Measurements from ENCODE around the gene PANK1. TPM values are rescaled to one million over a fixed set of nuclear protein-coding genes. Genes with fewer than 3 reads are reported as not detected.

Gene PANK1
- total and polyA plus RNA-seq, 2 experiments from 2014 or later: 16.9 to 38.2 TPM

- Histone ChIP-seq H3K27ac (no peak overlapping the region), H3K4me1 (ENCODE audit: low read depth) (peaks cover 13% of the 10 kb centered on the region), H3K9me3 (ENCODE audit: low read depth) (no peaks in the 10 kb centered on the region), H3K27me3 (no peaks in the 10 kb centered on the region), H3K4me3 (no peak overlapping the region), H3K36me3 (no peaks in the 10 kb centered on the region)
- no peak for DNase-seq (ENCODE audit: low read depth in 1 of 2, low spot score in 1 of 2)
- no peak for TF ChIP-seq CTCF (IDR thresholded peaks at IDR 0.05; ENCODE audit: low read depth, low read length)
These were observed 7.8 kb upstream of the PANK1 start for GRCh38 chr10:89652806-89653370.

- peaks cover 13% of the 10 kb centered on the region for H3K4me1 ChIP-seq (ENCODE audit: low read depth)
- no peak overlapping the region for H3K4me3 ChIP-seq
- TF ChIP-seq CTCF (IDR thresholded peaks at IDR 0.05; ENCODE audit: low read depth, low read length): no peak
- no peaks in the 10 kb centered on the region for H3K27me3 ChIP-seq
- H3K36me3 ChIP-seq: no peaks in the 10 kb centered on the region
- H3K9me3 ChIP-seq (ENCODE audit: low read depth): no peaks in the 10 kb centered on the region
- DNase-seq (ENCODE audit: low read depth in 1 of 2, low spot score in 1 of 2): no peak
- H3K27ac ChIP-seq: no peak overlapping the region
These were observed 7.0 kb upstream of the PANK1 start for GRCh38 chr10:89651916-89652573.

DNA sequence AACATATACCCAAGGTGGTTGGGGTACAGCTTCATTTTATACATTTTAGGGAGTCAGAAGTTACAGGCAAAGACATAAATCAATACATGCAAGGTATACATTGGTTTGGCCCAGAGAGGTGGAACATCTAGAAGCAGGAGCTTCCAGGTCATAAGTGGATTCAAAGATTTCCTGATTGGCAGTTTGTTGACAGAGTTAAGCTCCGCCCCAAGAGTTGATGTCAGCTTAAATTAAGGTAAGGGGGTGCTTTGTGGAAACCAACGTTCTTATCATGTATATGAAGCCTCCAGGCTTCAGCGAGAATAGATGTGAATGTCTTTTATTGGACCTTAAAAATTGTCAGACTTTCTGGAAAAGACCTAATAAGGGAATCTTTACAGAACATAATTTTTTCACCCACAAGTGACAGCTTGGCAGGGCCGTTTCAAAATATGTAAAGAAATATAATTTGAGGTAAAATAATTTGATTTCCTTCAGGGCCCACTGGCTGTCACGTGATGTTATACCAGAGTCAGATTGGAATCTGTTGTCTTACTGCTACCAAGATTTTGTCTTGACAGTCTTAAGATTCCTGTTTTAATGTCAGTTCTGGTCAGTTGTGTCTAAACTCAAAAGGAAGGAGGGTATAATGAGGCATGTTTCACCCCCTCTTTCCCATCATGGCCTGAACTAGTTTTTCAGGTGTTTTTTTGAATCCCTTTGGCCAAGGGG lies 6.3 kb upstream of the PANK1 start:
- no peak for DNase-seq (ENCODE audit: low read depth in 1 of 2, low spot score in 1 of 2)
- Histone ChIP-seq H3K4me1 (ENCODE audit: low read depth) (peaks cover 19% of the 10 kb centered on the region), H3K27me3 (no peaks in the 10 kb centered on the region), H3K9me3 (ENCODE audit: low read depth) (no peaks in the 10 kb centered on the region), H3K27ac (no peak overlapping the region), H3K36me3 (no peaks in the 10 kb centered on the region), H3K4me3 (no peak overlapping the region)
- TF ChIP-seq CTCF (IDR thresholded peaks at IDR 0.05; ENCODE audit: low read depth, low read length): no peak

- no peak overlapping the region for H3K4me3 ChIP-seq
- H3K27me3 ChIP-seq: no peaks in the 10 kb centered on the region
- no peak overlapping the region for H3K27ac ChIP-seq
- no peak for DNase-seq (ENCODE audit: low read depth in 1 of 2, low spot score in 1 of 2)
- H3K9me3 ChIP-seq (ENCODE audit: low read depth): no peaks in the 10 kb centered on the region
- no peak for TF ChIP-seq CTCF (IDR thresholded peaks at IDR 0.05; ENCODE audit: low read depth, low read length)
- peaks cover 30% of the 10 kb centered on the region for H3K4me1 ChIP-seq (ENCODE audit: low read depth)
- no peaks in the 10 kb centered on the region for H3K36me3 ChIP-seq
These were observed 4.0 kb upstream of the PANK1 start for GRCh38 chr10:89649051-89649450.

GRCh38 chr10:89648074-89648473 lies 3.0 kb upstream of the PANK1 start:
- no peaks in the 10 kb centered on the region for H3K36me3 ChIP-seq
- H3K4me3 ChIP-seq: no peak overlapping the region
- TF ChIP-seq CTCF (IDR thresholded peaks at IDR 0.05; ENCODE audit: low read depth, low read length): no peak
- no peaks in the 10 kb centered on the region for H3K9me3 ChIP-seq (ENCODE audit: low read depth)
- H3K27ac ChIP-seq: no peak overlapping the region
- no peak for DNase-seq (ENCODE audit: low read depth in 1 of 2, low spot score in 1 of 2)
- H3K4me1 ChIP-seq (ENCODE audit: low read depth): peaks cover 29% of the 10 kb centered on the region
- H3K27me3 ChIP-seq: no peaks in the 10 kb centered on the region
